ENCODE measurements around the gene TMCO4. TPM values are rescaled to one million over a fixed set of nuclear protein-coding genes. Genes with fewer than 3 reads are reported as not detected.

TMCO4 gene
- total RNA-seq, 2 experiments from 2014 or later: 13.3 to 15.9 TPM

- Mint-ChIP-seq H3K27ac (no peak overlapping the region), H3K36me3 (ENCODE audit: low read depth) (peaks cover 4% of the 10 kb centered on the region), H3K27me3 (no peaks in the 10 kb centered on the region), H3K4me1 (peaks cover 30% of the 10 kb centered on the region), H3K4me3 (no peak overlapping the region), H3K9me3 (no peaks in the 10 kb centered on the region)
- no peak for DNase-seq
- CTCF ChIA-PET: interaction anchor here (1.0 kb wide), 1 partner anchor 15 kb away, joined by 3 read pairs; no protein-coding TSS in a partner anchor
- POLR2A ChIA-PET: no interaction called here
These were observed 91.1 kb downstream of the TMCO4 start for GRCh38 chr1:19708567-19709110.

DNA sequence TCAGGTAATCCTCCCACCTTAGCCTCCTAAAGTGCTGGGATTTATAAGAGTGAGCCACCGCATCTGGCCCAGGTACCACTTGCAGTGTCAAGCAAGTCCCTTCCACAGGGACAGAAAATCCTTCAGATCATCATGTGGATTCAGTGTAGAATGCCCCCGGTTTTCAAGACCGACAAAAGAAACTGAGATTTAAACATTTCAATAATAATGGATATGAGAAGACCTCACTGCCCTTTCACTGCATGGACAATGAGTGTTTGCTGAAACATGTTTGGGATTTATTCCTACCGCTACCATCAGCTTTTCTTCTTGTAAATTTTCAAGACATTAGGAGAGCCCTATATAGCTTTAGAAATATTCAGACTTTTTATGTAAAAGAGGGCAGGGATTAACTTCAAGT lies 93.6 kb downstream of the TMCO4 start:
- Mint-ChIP-seq H3K27ac (peak overlapping the region; percentile 9), H3K9me3 (no peaks in the 10 kb centered on the region), H3K4me1 (peaks cover 20% of the 10 kb centered on the region), H3K27me3 (no peaks in the 10 kb centered on the region), H3K36me3 (ENCODE audit: low read depth) (peaks cover 4% of the 10 kb centered on the region), H3K4me3 (no peak overlapping the region)
- DNase-seq: no peak
- CTCF ChIA-PET: interaction anchor here (0.6 to 1.2 kb wide), 3 partner anchors 9 to 176 kb away, joined by 3 to 6 read pairs (median 3); partner anchors contain the start of gene OTUD3
- POLR2A ChIA-PET: no interaction called here

GRCh38 chr1:19705464-19705863 lies 94.3 kb downstream of the TMCO4 start:
- peaks cover 4% of the 10 kb centered on the region for H3K36me3 Mint-ChIP-seq (ENCODE audit: low read depth)
- H3K4me1 Mint-ChIP-seq: peaks cover 13% of the 10 kb centered on the region
- DNase-seq: no peak
- no peaks in the 10 kb centered on the region for H3K27me3 Mint-ChIP-seq
- no peak overlapping the region for H3K4me3 Mint-ChIP-seq
- no peaks in the 10 kb centered on the region for H3K9me3 Mint-ChIP-seq
- ChIA-PET POLR2A (no interaction called here), CTCF (interaction anchor here (1.3 to 4.2 kb wide), 4 partner anchors 10 to 45 kb away, joined by 5 to 27 read pairs (median 9); no protein-coding TSS in a partner anchor)
- H3K27ac Mint-ChIP-seq: no peak overlapping the region

DNA sequence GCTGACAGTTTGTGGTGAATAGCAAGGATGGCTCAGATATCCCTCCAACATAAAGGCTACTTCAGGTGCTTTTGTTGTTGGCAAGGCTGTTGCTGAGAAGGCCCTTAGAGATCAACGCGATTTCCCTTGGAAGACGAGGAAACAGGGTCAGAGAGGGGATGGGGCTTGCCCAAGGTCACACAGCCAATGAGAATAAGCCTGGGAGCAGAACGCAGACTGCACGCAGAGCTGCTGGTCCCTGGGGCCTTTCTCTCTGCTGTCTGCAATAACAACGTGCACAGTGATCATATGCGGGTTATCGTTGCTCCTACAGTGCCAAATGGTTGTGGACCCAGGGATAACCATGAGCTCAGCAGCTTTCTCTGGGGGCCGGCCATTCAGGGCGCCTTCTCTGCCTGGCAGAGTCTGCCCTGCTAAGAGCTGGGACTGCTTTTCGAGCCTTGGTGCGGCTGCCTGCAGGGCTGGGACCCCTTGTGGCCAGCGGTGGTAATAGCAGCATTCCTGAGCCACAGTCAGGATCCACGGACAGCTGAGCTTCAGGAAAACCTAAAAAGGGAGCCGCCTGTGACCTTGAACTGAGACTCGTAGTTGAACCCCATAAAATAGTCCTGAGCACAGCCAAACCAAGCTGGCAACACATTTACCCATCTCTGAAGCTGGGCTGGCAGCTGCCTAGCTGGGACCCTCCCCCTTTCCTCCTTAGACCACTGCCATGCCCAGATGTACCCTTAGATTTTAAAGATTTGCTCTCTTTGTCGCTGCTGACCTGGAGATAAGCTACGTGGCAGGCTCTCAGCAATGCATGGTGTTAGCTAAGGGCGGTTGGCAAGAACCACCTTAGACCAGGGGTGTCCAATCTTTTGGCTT lies 95.2 kb downstream of the TMCO4 start:
- no peak overlapping the region for H3K27ac Mint-ChIP-seq
- H3K27me3 Mint-ChIP-seq: no peaks in the 10 kb centered on the region
- POLR2A ChIA-PET: no interaction called here
- peaks cover 2% of the 10 kb centered on the region for H3K36me3 Mint-ChIP-seq (ENCODE audit: low read depth)
- peak; percentile 48 for DNase-seq
- peaks cover 10% of the 10 kb centered on the region for H3K4me1 Mint-ChIP-seq
- H3K4me3 Mint-ChIP-seq: no peak overlapping the region
- CTCF ChIA-PET: interaction anchor here (0.9 to 4.2 kb wide), 13 partner anchors 9 to 169 kb away, joined by 3 to 27 read pairs (median 5); no protein-coding TSS in a partner anchor
- H3K9me3 Mint-ChIP-seq: no peaks in the 10 kb centered on the region

DNA sequence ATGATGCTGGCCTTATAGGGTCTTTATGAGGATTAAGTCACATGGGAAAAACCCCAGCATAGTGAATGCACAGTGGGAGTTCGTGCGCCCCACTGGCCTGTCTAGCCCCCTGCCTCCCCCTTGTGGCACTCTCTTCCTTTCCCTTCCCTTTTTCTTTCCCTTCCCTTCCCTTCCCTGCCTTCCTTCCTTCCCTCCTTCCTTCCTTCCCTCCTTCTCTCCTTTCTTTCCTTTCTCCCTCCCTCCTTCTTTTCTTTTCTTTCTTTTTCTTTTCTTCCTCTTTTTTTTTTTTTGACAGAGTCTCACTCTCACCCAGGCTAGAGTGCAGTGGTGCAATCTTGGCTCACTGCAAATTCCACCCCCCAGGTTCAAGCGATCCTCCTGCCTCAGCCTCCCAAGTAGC lies 96.4 kb downstream of the TMCO4 start:
- POLR2A ChIA-PET: no interaction called here

GRCh38 chr1:19700079-19700777 lies 99.5 kb downstream of the TMCO4 start:
- DNase-seq: no peak
- H3K27ac Mint-ChIP-seq: peak overlapping the region; percentile 9
- peaks cover 8% of the 10 kb centered on the region for H3K4me1 Mint-ChIP-seq
- ChIA-PET CTCF (interaction anchor here (1.1 kb wide), 1 partner anchor 10 kb away, joined by 3 read pairs; no protein-coding TSS in a partner anchor), POLR2A (no interaction called here)
- no peaks in the 10 kb centered on the region for H3K9me3 Mint-ChIP-seq
- H3K36me3 Mint-ChIP-seq (ENCODE audit: low read depth): peaks cover 3% of the 10 kb centered on the region
- no peaks in the 10 kb centered on the region for H3K27me3 Mint-ChIP-seq
- H3K4me3 Mint-ChIP-seq: no peak overlapping the region

More for the DNA sequence above, 96.4 kb downstream of the TMCO4 start:
- Mint-ChIP-seq H3K36me3 (ENCODE audit: low read depth) (peaks cover 3% of the 10 kb centered on the region), H3K27me3 (no peaks in the 10 kb centered on the region), H3K4me1 (peaks cover 8% of the 10 kb centered on the region), H3K27ac (no peak overlapping the region), H3K9me3 (no peaks in the 10 kb centered on the region), H3K4me3 (no peak overlapping the region)
- CTCF ChIA-PET: interaction anchor here (0.6 to 4.2 kb wide), 5 partner anchors 13 to 253 kb away, joined by 3 to 27 read pairs (median 5); no protein-coding TSS in a partner anchor
- DNase-seq: no peak

DNA sequence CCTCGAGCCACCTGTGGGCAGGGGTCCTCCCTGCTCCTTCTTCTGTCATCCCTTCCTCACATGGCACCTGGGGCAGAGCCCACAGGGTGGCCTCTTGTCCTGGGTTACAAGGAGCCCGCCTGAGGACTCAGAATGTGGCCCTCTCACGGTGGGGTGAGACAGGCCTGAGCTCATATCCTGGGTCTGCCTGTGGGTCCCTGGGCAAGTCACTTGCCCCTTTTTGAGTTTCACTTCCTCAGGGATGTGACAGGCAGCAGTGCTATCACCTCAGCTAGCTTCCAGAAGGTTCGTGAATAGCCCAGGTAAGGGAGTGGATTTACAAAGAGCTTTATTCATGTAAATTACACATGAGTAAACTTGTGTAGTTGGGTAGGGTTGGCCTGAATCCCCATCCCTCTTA lies 101.5 kb downstream of the TMCO4 start:
- CTCF ChIA-PET: interaction anchor here (1.2 to 1.5 kb wide), 2 partner anchors 11 to 13 kb away, joined by 3 read pairs; no protein-coding TSS in a partner anchor

GRCh38 chr1:19696820-19697219 lies 102.9 kb downstream of the TMCO4 start:
- Mint-ChIP-seq H3K9me3 (no peaks in the 10 kb centered on the region), H3K36me3 (ENCODE audit: low read depth) (peaks cover 6% of the 10 kb centered on the region), H3K27ac (no peak overlapping the region), H3K4me3 (no peak overlapping the region), H3K27me3 (no peaks in the 10 kb centered on the region), H3K4me1 (no peaks in the 10 kb centered on the region)
- POLR2A ChIA-PET: no interaction called here
- DNase-seq: no peak
- CTCF ChIA-PET: interaction anchor here (0.7 to 0.9 kb wide), 2 partner anchors 9 to 359 kb away, joined by 3 to 6 read pairs; no protein-coding TSS in a partner anchor

More for the DNA sequence above, 101.5 kb downstream of the TMCO4 start:
- POLR2A ChIA-PET: no interaction called here
- Mint-ChIP-seq H3K36me3 (ENCODE audit: low read depth) (peaks cover 3% of the 10 kb centered on the region), H3K9me3 (no peaks in the 10 kb centered on the region), H3K4me1 (no peaks in the 10 kb centered on the region), H3K27ac (no peak overlapping the region), H3K27me3 (no peaks in the 10 kb centered on the region), H3K4me3 (no peak overlapping the region)
- DNase-seq: no peak

- H3K27ac Mint-ChIP-seq: no peak overlapping the region
- peaks cover 15% of the 10 kb centered on the region for H3K36me3 Mint-ChIP-seq (ENCODE audit: low read depth)
- no peak overlapping the region for H3K4me3 Mint-ChIP-seq
- peaks cover 5% of the 10 kb centered on the region for H3K9me3 Mint-ChIP-seq
- H3K27me3 Mint-ChIP-seq: no peaks in the 10 kb centered on the region
- no peaks in the 10 kb centered on the region for H3K4me1 Mint-ChIP-seq
- CTCF ChIA-PET: interaction anchor here (0.9 to 1.3 kb wide), 2 partner anchors 9 to 10 kb away, joined by 3 to 4 read pairs; no protein-coding TSS in a partner anchor
- no peak for DNase-seq
- POLR2A ChIA-PET: no interaction called here
These were observed 103.9 kb downstream of the TMCO4 start for GRCh38 chr1:19695772-19696171.

DNA sequence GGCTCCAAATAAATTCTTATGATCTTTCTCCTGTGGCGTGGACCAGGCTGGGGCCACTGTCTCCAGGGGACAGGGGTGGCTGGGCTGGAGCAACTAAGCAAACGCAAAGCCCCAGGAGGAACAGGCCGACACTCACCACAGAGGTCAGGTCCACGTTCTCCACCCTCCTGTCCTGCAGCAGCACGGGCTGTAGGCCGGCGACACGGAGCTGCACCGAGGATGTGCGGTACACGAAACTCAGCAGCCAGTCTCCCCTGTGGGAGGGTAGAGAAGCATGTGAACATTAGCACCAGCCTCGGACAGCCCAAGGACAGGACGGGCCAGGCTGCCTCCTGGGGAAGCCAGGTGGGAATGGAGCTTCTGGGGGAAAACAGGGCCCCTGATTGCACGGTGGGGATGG lies 105.4 kb downstream of the TMCO4 start:
- CTCF ChIA-PET: interaction anchor here (0.6 to 1.2 kb wide), 2 partner anchors 9 to 49 kb away, joined by 3 read pairs; no protein-coding TSS in a partner anchor
- Mint-ChIP-seq H3K9me3 (peaks cover 8% of the 10 kb centered on the region), H3K27ac (no peak overlapping the region), H3K36me3 (ENCODE audit: low read depth) (peaks cover 24% of the 10 kb centered on the region), H3K4me1 (peaks cover 3% of the 10 kb centered on the region), H3K4me3 (no peak overlapping the region), H3K27me3 (no peaks in the 10 kb centered on the region)
- POLR2A ChIA-PET: no interaction called here
- DNase-seq: no peak

DNA sequence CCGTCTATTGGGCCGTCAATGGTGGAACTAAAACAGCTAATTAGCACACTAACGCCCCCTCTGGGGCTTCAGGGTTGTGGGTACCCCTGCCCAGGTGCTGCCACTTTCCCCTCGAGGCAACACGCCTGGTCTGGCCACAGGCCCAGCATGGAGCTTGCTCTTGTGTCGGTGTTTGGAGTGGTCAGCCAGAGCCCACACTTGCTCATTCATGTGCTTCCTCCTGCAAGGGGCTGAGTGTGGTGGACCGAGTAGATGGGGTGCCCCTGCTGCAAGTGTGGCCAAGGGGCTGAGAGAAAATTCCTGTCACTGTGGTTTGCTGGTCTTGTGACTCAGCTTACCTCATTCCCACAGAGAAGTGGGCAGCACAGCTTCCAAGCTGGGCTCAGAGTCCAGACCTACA lies 109.4 kb downstream of the TMCO4 start:
- CTCF ChIA-PET: interaction anchor here (0.5 to 2.7 kb wide), 6 partner anchors 8 to 28 kb away, joined by 3 to 11 read pairs (median 4); no protein-coding TSS in a partner anchor
- Mint-ChIP-seq H3K4me3 (no peak overlapping the region), H3K27me3 (no peaks in the 10 kb centered on the region), H3K27ac (no peak overlapping the region), H3K4me1 (peaks cover 24% of the 10 kb centered on the region), H3K36me3 (ENCODE audit: low read depth) (peaks cover 41% of the 10 kb centered on the region), H3K9me3 (peaks cover 16% of the 10 kb centered on the region)
- no peak for DNase-seq
- POLR2A ChIA-PET: no interaction called here

- peaks cover 24% of the 10 kb centered on the region for H3K4me1 Mint-ChIP-seq
These were observed 109.9 kb downstream of the TMCO4 start for GRCh38 chr1:19689856-19690255.

More at GRCh38 chr1:19689856-19690255, 109.9 kb downstream of the TMCO4 start:
- no peak for DNase-seq
- POLR2A ChIA-PET: no interaction called here
- Mint-ChIP-seq H3K4me3 (no peak overlapping the region), H3K36me3 (ENCODE audit: low read depth) (peaks cover 41% of the 10 kb centered on the region), H3K27ac (no peak overlapping the region), H3K9me3 (peaks cover 16% of the 10 kb centered on the region), H3K27me3 (no peaks in the 10 kb centered on the region)
- CTCF ChIA-PET: interaction anchor here (0.5 to 2.7 kb wide), 5 partner anchors 8 to 28 kb away, joined by 3 to 11 read pairs (median 4); no protein-coding TSS in a partner anchor

Data from activated CD4-positive, alpha-beta T cell treated with anti-CD3 and anti-CD28 coated beads, Interleukin-2, amount 10 ng/mL, durations not matched to agents 7 days and 5 days (primary cell).